SK-N-SH treated with all-trans-retinoic acid at 6 μM for 48 hours (cell line): ENCODE data around the gene OR13C5.
"Not testable (repeated sequence)": the region's sequence is repeated elsewhere in the genome, so short reads cannot be mapped to it uniquely, and the experiment has no call there.

Source experiments
- ATAC-seq: fragments of 200-7000 bp; cut with Tn5 transposase; 3 replicates; pipeline ENCODE4 v1.9.1; 2020; ENCODE audit warnings: mild to moderate bottlenecking, moderate library complexity
- CSDC2 ChIP-seq: fragments of 250-450 bp; sonication (Bioruptor Pico); IDR thresholded peaks from 2 replicates; pipeline ENCODE4 v1.5.0; 2020; ENCODE audit warnings: mild to moderate bottlenecking, moderate library complexity
- ESRRG ChIP-seq: fragments of 250-450 bp; sonication (Bioruptor Pico); IDR thresholded peaks from 2 replicates; pipeline ENCODE4 v1.6.1; 2021; ENCODE audit warnings: mild to moderate bottlenecking
- GLIS3 ChIP-seq: fragments of 250-450 bp; sonication (Bioruptor Pico); IDR thresholded peaks from 2 replicates; pipeline ENCODE4 v1.5.0; 2020; ENCODE audit warnings: mild to moderate bottlenecking, moderate library complexity
- ISL1 ChIP-seq: fragments of 250-450 bp; sonication (Bioruptor Pico); IDR thresholded peaks from 2 replicates; pipeline ENCODE4 v2.1.2; 2022; ENCODE audit warnings: mild to moderate bottlenecking, moderate library complexity
- OSR1 ChIP-seq: fragments of 250-450 bp; sonication (Bioruptor Pico); IDR thresholded peaks from 2 replicates; pipeline ENCODE4 v1.8.0; 2022; ENCODE audit warnings: moderate library complexity, mild to moderate bottlenecking, inconsistent platforms
- PPARA ChIP-seq: fragments of 250-450 bp; sonication (Bioruptor Pico); IDR thresholded peaks from 2 replicates; pipeline ENCODE4 v1.5.0; 2020; ENCODE audit warnings: mild to moderate bottlenecking, borderline replicate concordance
- RARB ChIP-seq: fragments of 250-450 bp; sonication (Bioruptor Pico); IDR thresholded peaks from 2 replicates; pipeline ENCODE4 v1.8.0; 2021; ENCODE audit warnings: mild to moderate bottlenecking, moderate library complexity
- SNAI2 ChIP-seq: fragments of 250-450 bp; sonication (Bioruptor Pico); IDR thresholded peaks from 2 replicates; pipeline ENCODE4 v1.5.0; 2020; ENCODE audit warnings: mild to moderate bottlenecking, moderate library complexity
- TCF4 ChIP-seq: fragments of 250-450 bp; sonication (Bioruptor Pico); IDR thresholded peaks from 2 replicates; pipeline ENCODE4 v1.8.0; 2021; ENCODE audit warnings: mild to moderate bottlenecking, moderate library complexity, borderline replicate concordance
- ZC3H10 ChIP-seq: fragments of 250-450 bp; sonication (Bioruptor Pico); IDR thresholded peaks from 2 replicates; pipeline ENCODE4 v1.5.1; 2021; ENCODE audit warnings: mild to moderate bottlenecking, moderate library complexity
- ZFP3 ChIP-seq: fragments of 250-450 bp; sonication (Bioruptor Pico); IDR thresholded peaks from 2 replicates; pipeline ENCODE4 v1.5.0; 2020; ENCODE audit warnings: mild to moderate bottlenecking, moderate library complexity
- ZNF565 ChIP-seq: fragments of 450-650 bp; formaldehyde crosslinking; conservative IDR thresholded peaks from 2 replicates; pipeline ENCODE4 v1.5.0; 2020; ENCODE audit warnings: low read depth, mild to moderate bottlenecking, moderate library complexity
- ZNF70 ChIP-seq: fragments of 450-650 bp; formaldehyde crosslinking; IDR thresholded peaks from 2 replicates; pipeline ENCODE4 v1.5.0; 2020; ENCODE audit warnings: mild to moderate bottlenecking, moderate library complexity
- ZNF8 ChIP-seq: fragments of 450-650 bp; formaldehyde crosslinking; IDR thresholded peaks from 2 replicates; pipeline ENCODE4 v1.5.0; 2020; ENCODE audit warnings: mild to moderate bottlenecking, moderate library complexity
- TF ChIP-seq, protein P1 (sequence below): fragments of 250-450 bp; sonication (Bioruptor Pico); IDR thresholded peaks from 2 replicates; pipeline ENCODE4 v1.5.1; 2020; ENCODE audit warnings: low read depth, mild to moderate bottlenecking, moderate library complexity
- TF ChIP-seq, protein P2 (sequence below): fragments of 250-450 bp; sonication (Bioruptor Pico); IDR thresholded peaks from 2 replicates; pipeline ENCODE4 v1.5.0; 2020; ENCODE audit warnings: mild to moderate bottlenecking, moderate library complexity
- TF ChIP-seq, protein P3 (sequence below): fragments of 250-450 bp; sonication (Bioruptor Pico); IDR thresholded peaks from 2 replicates; pipeline ENCODE4 v1.8.0; 2020; ENCODE audit warnings: mild to moderate bottlenecking, moderate library complexity, borderline replicate concordance

Gene OR13C5

DNA sequence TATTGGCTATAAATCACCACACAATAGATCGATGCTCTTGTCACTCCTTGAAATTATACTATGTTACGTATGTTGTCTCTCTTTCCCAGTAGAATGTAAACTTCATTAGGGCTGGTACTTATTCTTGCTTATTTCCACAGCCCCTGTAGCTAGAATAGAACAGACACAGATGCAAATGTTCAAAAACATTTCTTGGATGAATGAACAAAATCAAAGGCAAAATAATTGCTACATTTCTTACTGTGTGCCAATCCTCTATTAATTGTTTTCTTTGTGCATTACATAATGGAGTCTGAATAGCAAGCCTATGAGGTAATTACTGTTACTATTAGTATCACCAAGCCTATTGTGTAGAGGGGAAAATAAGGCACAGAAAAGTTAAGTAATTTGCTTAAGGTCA, 6.9 kb upstream of the OR13C5 start:
- TF ChIP-seq GLIS3 = no peak
- TF ChIP-seq ZC3H10 = no peak
- TF ChIP-seq, protein P1, sequence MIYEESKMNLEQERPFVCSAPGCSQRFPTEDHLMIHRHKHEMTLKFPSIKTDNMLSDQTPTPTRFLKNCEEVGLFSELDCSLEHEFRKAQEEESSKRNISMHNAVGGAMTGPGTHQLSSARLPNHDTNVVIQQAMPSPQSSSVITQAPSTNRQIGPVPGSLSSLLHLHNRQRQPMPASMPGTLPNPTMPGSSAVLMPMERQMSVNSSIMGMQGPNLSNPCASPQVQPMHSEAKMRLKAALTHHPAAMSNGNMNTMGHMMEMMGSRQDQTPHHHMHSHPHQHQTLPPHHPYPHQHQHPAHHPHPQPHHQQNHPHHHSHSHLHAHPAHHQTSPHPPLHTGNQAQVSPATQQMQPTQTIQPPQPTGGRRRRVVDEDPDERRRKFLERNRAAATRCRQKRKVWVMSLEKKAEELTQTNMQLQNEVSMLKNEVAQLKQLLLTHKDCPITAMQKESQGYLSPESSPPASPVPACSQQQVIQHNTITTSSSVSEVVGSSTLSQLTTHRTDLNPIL (CRISPR knock-in tag) = no peak
- no peak for TF ChIP-seq ISL1 (CRISPR knock-in tag)
- TF ChIP-seq, protein P2, sequence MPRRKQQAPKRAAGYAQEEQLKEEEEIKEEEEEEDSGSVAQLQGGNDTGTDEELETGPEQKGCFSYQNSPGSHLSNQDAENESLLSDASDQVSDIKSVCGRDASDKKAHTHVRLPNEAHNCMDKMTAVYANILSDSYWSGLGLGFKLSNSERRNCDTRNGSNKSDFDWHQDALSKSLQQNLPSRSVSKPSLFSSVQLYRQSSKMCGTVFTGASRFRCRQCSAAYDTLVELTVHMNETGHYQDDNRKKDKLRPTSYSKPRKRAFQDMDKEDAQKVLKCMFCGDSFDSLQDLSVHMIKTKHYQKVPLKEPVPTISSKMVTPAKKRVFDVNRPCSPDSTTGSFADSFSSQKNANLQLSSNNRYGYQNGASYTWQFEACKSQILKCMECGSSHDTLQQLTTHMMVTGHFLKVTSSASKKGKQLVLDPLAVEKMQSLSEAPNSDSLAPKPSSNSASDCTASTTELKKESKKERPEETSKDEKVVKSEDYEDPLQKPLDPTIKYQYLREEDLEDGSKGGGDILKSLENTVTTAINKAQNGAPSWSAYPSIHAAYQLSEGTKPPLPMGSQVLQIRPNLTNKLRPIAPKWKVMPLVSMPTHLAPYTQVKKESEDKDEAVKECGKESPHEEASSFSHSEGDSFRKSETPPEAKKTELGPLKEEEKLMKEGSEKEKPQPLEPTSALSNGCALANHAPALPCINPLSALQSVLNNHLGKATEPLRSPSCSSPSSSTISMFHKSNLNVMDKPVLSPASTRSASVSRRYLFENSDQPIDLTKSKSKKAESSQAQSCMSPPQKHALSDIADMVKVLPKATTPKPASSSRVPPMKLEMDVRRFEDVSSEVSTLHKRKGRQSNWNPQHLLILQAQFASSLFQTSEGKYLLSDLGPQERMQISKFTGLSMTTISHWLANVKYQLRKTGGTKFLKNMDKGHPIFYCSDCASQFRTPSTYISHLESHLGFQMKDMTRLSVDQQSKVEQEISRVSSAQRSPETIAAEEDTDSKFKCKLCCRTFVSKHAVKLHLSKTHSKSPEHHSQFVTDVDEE (CRISPR knock-in tag) = no peak
- no peak for TF ChIP-seq RARB (CRISPR knock-in tag)
- TF ChIP-seq, protein P3, sequence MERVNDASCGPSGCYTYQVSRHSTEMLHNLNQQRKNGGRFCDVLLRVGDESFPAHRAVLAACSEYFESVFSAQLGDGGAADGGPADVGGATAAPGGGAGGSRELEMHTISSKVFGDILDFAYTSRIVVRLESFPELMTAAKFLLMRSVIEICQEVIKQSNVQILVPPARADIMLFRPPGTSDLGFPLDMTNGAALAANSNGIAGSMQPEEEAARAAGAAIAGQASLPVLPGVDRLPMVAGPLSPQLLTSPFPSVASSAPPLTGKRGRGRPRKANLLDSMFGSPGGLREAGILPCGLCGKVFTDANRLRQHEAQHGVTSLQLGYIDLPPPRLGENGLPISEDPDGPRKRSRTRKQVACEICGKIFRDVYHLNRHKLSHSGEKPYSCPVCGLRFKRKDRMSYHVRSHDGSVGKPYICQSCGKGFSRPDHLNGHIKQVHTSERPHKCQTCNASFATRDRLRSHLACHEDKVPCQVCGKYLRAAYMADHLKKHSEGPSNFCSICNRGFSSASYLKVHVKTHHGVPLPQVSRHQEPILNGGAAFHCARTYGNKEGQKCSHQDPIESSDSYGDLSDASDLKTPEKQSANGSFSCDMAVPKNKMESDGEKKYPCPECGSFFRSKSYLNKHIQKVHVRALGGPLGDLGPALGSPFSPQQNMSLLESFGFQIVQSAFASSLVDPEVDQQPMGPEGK (CRISPR knock-in tag) = no peak
- TF ChIP-seq OSR1 (CRISPR knock-in tag) = no peak
- TF ChIP-seq TCF4 (CRISPR knock-in tag) = no peak
- no peak for TF ChIP-seq CSDC2 (CRISPR knock-in tag)
- TF ChIP-seq ZNF70 (CRISPR knock-in tag) = no peak
- TF ChIP-seq SNAI2 (CRISPR knock-in tag) = no peak
- TF ChIP-seq, all 23 proteins: peak for 0
- ATAC-seq = no peak

DNA sequence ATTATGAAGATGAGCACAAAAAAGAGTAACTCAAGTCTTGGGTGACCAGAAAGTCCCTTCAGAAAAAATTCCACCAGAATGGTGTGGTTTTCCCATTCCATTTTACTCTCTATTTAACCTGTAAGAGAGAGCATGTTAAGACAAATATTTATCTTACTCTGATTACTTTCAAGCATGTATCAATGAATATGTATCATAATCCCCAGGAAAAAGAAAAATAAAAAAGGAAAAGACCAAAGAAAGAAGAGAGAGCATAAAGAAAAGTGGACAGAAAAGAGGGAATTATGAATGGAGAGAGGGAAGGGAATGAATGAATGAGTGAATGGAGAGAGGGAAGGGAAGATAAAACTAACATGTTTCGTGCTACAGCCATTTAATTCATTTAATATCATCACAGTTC, 6.3 kb upstream of the OR13C5 start, which contains the start of gene OR13C2:
OR13C2 (minus strand) TSS at position 101 of the 400 bp plus-strand sequence; CDS start at position 101, 0 bp downstream.
- ATAC-seq = not testable (repeated sequence)

DNA sequence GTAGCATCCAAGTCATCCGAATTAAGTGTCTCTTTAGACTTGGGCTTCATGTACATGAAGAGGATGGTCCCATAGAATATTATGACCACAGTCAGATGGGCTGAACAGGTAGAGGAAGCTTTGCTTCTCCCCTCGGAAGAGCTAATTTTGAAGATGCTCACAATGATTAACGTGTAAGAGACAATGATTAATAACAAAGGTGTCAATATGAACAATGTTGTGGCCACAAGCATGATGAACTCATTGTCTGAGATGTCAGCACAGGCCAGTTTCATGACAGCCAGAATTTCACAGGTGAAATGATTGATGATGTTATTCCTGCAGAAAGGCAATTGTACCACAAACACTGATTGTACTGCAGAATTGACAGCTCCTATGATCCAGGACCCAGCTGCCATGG, 5.6 kb upstream of the OR13C5 start:
- TF ChIP-seq CSDC2 (CRISPR knock-in tag) (no peak), ZNF8 (CRISPR knock-in tag) (no peak), ZNF565 (CRISPR knock-in tag) (no peak), ISL1 (CRISPR knock-in tag) (no peak), SNAI2 (CRISPR knock-in tag) (no peak)
- TF ChIP-seq, protein P2 (CRISPR knock-in tag) = no peak
- no peak for ATAC-seq

DNA sequence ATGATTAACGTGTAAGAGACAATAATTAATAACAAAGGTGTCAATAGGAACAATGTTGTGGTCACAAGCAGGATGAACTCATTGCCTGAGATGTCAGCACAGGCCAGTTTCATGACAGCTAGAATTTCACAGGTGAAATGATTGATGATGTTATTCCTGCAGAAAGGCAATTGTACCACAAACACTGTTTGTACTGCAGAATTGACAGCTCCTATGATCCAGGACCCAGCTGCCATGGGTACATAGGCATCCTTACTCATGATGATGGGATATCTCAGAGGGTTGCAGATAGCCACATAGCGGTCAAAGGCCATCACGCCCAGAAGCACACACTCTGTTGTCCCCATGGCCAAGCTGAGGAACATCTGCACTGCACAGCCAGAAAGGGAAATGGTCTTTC, 464 bp downstream of the OR13C5 start:
- ATAC-seq = not testable (repeated sequence)

DNA sequence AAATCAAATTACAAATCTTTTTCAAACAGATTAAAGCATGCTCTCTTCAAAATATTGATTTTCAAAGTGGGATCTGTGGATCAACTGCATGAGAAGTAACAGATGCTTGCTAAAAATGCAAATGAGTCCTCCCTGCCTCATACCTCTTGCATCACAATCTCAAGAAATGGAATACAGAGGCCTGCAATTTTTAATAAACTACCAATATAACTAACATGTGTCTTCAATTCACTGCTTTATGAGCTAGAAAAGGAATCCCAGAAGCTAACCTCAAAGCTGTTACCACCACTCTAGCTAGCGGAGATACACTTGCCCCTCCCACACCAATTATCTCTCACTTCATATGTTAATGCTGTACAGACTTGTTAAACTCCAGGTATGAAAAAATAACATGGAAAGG, 9.6 kb downstream of the OR13C5 start:
- TF ChIP-seq PPARA (no peak), GLIS3 (no peak), RARB (CRISPR knock-in tag) (no peak), ZNF565 (CRISPR knock-in tag) (no peak), ISL1 (CRISPR knock-in tag) (no peak), ESRRG (CRISPR knock-in tag) (no peak), ZC3H10 (no peak), ZFP3 (no peak)
- TF ChIP-seq, protein P1 (CRISPR knock-in tag) = no peak
- no peak for ATAC-seq
